Measurements from ENCODE around the gene FGD5.

FGD5 gene

GRCh38 chr3:14957925-14958324 lies 139.2 kb downstream of the FGD5 start:
- H3K4me3 ChIP-seq (ENCODE audit: low read depth, low read length, poor library complexity, severe bottlenecking), result no peak overlapping the region
- no peaks in the 10 kb centered on the region for H3K9me2 ChIP-seq (ENCODE audit: low read depth, low read length)
- peak overlapping the region; percentile 6 for H3K27ac ChIP-seq (ENCODE audit: low read depth, low read length, poor library complexity, severe bottlenecking)
- peak overlapping the region; percentile 31; the same call in 1 of the 2 replicates for H3K4me2 ChIP-seq (ENCODE audit: low read length)
- H3K36me3 ChIP-seq (ENCODE audit: insufficient read depth, low read length), result peaks cover 17% of the 10 kb centered on the region; the same call in 1 of the 2 replicates
- H3K9ac ChIP-seq (ENCODE audit: low read length), result no peak overlapping the region; the same call in 1 of the 2 replicates
- no peaks in the 10 kb centered on the region for H3F3A ChIP-seq (ENCODE audit: insufficient read depth, low read length)
- H4K20me1 ChIP-seq (ENCODE audit: insufficient read depth, low read length), result no peaks in the 10 kb centered on the region
- peaks cover 30% of the 10 kb centered on the region for H3K4me1 ChIP-seq (ENCODE audit: insufficient read depth, low read length, severe bottlenecking)
- no peak overlapping the region for H2AFZ ChIP-seq (ENCODE audit: low read length)
- H3K79me2 ChIP-seq (ENCODE audit: insufficient read depth, low read length), result peaks cover 32% of the 10 kb centered on the region; the same call in 1 of the 2 replicates
- TF ChIP-seq EZH2 (IDR thresholded peaks at IDR 0.05; ENCODE audit: borderline replicate concordance, low read length) (no peak), CTCF (IDR thresholded peaks at IDR 0.05; ENCODE audit: low read length) (no peak)
- H3K9me3 ChIP-seq (ENCODE audit: low read length), result no peaks in the 10 kb centered on the region
- no peaks in the 10 kb centered on the region for H3K27me3 ChIP-seq (ENCODE audit: insufficient read depth, low read length)

- Histone ChIP-seq H3K27me3 (ENCODE audit: insufficient read depth, low read length) (no peaks in the 10 kb centered on the region), H3K27ac (ENCODE audit: low read depth, low read length, poor library complexity, severe bottlenecking) (no peak overlapping the region), H3K4me2 (ENCODE audit: low read length) (peak overlapping the region; percentile 22; the same call in 1 of the 2 replicates), H3K9me3 (ENCODE audit: low read length) (no peaks in the 10 kb centered on the region), H3K9ac (ENCODE audit: low read length) (peak overlapping the region; percentile 1; the same call in 1 of the 2 replicates), H3K9me2 (ENCODE audit: low read depth, low read length) (no peaks in the 10 kb centered on the region), H3K79me2 (ENCODE audit: insufficient read depth, low read length) (peaks cover 28% of the 10 kb centered on the region; the same call in 1 of the 2 replicates), H2AFZ (ENCODE audit: low read length) (no peak overlapping the region), H3K36me3 (ENCODE audit: insufficient read depth, low read length) (peaks cover 20% of the 10 kb centered on the region; the same call in 1 of the 2 replicates), H4K20me1 (ENCODE audit: insufficient read depth, low read length) (no peaks in the 10 kb centered on the region), H3K4me1 (ENCODE audit: insufficient read depth, low read length, severe bottlenecking) (peaks cover 30% of the 10 kb centered on the region), H3K4me3 (ENCODE audit: low read depth, low read length, poor library complexity, severe bottlenecking) (no peak overlapping the region), H3F3A (ENCODE audit: insufficient read depth, low read length) (no peaks in the 10 kb centered on the region)
- TF ChIP-seq CTCF (IDR thresholded peaks at IDR 0.05; ENCODE audit: low read length) (no peak), EZH2 (IDR thresholded peaks at IDR 0.05; ENCODE audit: borderline replicate concordance, low read length) (no peak)
Measured at GRCh38 chr3:14959359-14959943, 140.7 kb downstream of the FGD5 start.

GRCh38 chr3:14962762-14963161 lies 144.0 kb downstream of the FGD5 start:
- H3K79me2 ChIP-seq (ENCODE audit: insufficient read depth, low read length), result peaks cover 13% of the 10 kb centered on the region; the same call in 1 of the 2 replicates

More at GRCh38 chr3:14962762-14963161, 144.0 kb downstream of the FGD5 start:
- Histone ChIP-seq H3F3A (ENCODE audit: insufficient read depth, low read length) (no peaks in the 10 kb centered on the region), H3K4me1 (ENCODE audit: insufficient read depth, low read length, severe bottlenecking) (peaks cover 18% of the 10 kb centered on the region), H3K9me2 (ENCODE audit: low read depth, low read length) (no peaks in the 10 kb centered on the region), H3K9me3 (ENCODE audit: low read length) (peaks cover 9% of the 10 kb centered on the region; the same call in 1 of the 2 replicates), H2AFZ (ENCODE audit: low read length) (no peak overlapping the region), H3K4me3 (ENCODE audit: low read depth, low read length, poor library complexity, severe bottlenecking) (no peak overlapping the region), H3K27me3 (ENCODE audit: insufficient read depth, low read length) (no peaks in the 10 kb centered on the region), H4K20me1 (ENCODE audit: insufficient read depth, low read length) (no peaks in the 10 kb centered on the region), H3K4me2 (ENCODE audit: low read length) (no peak overlapping the region), H3K9ac (ENCODE audit: low read length) (no peak overlapping the region), H3K27ac (ENCODE audit: low read depth, low read length, poor library complexity, severe bottlenecking) (no peak overlapping the region), H3K36me3 (ENCODE audit: insufficient read depth, low read length) (peaks cover 45% of the 10 kb centered on the region)
- TF ChIP-seq CTCF (IDR thresholded peaks at IDR 0.05; ENCODE audit: low read length), result no peak
- no peak for TF ChIP-seq EZH2 (IDR thresholded peaks at IDR 0.05; ENCODE audit: borderline replicate concordance, low read length)
